Measurements from ENCODE around the gene TP53AIP1.

The TP53AIP1 gene

GRCh38 chr11:128908391-128909246 is 34.1 kb downstream of the TP53AIP1 start:
- DNase-seq: peak; percentile 42
- no peaks in the 10 kb centered on the region for H3K27me3 ChIP-seq (replicated peaks)
- no peaks in the 10 kb centered on the region for H3K36me3 ChIP-seq (replicated peaks)
- no peak for TF ChIP-seq CTCF (IDR thresholded peaks at IDR 0.05; ENCODE audit: low read depth, low read length, missing control alignments)
- H3K27ac ChIP-seq: no peak overlapping the region
- no peak overlapping the region for H3K4me3 ChIP-seq (ENCODE audit: low read depth, low read length)
- in situ Hi-C loops (cut with HindIII; ENCODE audit: low pct_ligation_motif_present, low sequenced_read_pairs): no loop called here

- Histone ChIP-seq H3K4me3 (ENCODE audit: low read depth, low read length) (no peak overlapping the region), H3K27ac (no peak overlapping the region), H3K36me3 (replicated peaks) (no peaks in the 10 kb centered on the region), H3K27me3 (replicated peaks) (no peaks in the 10 kb centered on the region)
- no peak for TF ChIP-seq CTCF (IDR thresholded peaks at IDR 0.05; ENCODE audit: low read depth, low read length, missing control alignments)
- in situ Hi-C loops (cut with HindIII; ENCODE audit: low pct_ligation_motif_present, low sequenced_read_pairs): no loop called here
- DNase-seq: no peak
These were observed 35.1 kb downstream of the TP53AIP1 start for GRCh38 chr11:128907585-128907984.

DNA sequence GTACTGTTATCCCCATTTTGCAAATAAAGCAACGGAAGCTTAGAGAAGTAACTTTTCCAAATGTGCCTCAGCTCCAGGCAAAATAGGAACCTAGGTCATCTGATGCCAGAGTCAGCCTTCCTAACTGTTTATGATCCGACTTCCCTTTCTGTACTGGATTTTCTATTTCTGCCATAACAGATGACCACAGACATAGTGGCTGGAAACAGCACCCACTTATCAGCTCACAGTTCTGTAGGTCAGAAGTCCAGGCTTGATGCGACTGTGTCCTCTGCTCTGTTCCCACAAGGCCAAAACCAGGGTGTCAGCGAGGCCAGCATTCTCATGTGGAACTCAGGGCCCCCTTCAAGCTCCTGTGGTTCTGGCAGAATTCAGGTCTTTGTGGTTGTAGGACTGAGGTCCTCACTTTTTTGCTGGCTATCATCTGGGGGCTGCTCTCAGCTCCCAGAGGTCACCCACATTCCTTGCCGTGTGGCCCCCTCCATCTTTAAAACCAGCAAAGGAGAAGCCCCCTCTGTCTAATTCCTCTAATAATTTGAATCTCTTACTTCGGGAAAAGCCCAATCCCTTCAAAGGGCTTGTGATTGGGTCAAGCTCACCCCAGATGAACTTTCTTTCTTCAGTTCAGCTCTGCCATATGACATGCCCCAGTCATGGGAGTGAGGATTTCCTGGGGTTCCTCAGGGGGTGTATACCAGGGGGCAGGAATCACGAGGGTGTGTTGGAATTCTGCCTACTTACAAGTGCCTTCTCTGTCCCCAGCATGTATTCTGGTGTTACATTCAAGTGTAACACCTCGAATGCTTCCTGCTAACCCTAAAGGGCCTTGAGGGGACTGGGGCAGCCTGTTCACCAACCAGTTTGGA is 36.3 kb downstream of the TP53AIP1 start:
- DNase-seq: no peak
- no peak for TF ChIP-seq CTCF (IDR thresholded peaks at IDR 0.05; ENCODE audit: low read depth, low read length, missing control alignments)
- no peaks in the 10 kb centered on the region for H3K27me3 ChIP-seq (replicated peaks)
- no peak overlapping the region for H3K4me3 ChIP-seq (ENCODE audit: low read depth, low read length)
- no peaks in the 10 kb centered on the region for H3K36me3 ChIP-seq (replicated peaks)
- H3K27ac ChIP-seq: no peak overlapping the region
- in situ Hi-C loops (cut with HindIII; ENCODE audit: low pct_ligation_motif_present, low sequenced_read_pairs): no loop called here

DNA sequence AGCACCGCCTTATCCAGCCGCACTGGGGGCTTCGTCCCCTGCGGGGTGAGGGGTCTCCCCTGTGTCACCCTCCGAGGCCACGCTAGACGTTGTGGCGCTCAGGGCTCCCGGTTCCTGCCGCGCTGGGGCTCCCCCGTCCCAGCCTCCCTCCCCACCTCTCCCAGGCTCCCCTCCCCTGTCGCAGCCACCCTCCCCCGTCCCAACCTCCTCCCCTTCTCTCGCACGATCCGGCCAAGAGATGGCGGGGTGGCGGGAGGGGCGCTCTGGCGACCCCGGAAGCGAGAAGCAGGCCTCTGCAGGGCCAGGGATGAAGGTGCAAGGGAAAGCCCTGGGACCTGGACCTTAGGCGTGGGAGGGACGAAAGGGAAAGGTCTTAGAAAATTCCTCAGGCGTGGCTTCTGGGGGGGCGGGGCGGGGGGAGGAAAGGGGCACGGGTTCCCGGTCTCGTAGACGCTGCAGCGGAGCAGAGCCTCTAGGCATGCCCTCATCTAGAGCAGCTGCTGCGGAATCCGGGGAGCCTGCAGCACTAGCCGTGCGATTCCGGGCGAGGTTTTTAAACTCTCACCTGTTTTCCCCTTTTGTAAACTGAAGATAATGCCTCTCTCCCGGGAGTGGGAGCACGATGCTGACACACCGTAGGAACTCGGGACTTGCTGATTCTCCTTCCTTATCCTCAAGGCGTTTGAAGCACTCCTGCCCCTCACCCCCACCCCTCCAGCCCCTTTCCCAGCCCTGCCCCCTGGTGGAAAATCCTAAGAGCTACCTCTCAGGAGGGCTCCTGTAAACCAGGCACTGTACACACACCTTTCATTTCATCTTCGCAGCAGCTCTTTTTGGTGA is 37.1 kb downstream of the TP53AIP1 start:
- Histone ChIP-seq H3K27me3 (replicated peaks) (no peaks in the 10 kb centered on the region), H3K4me3 (ENCODE audit: low read depth, low read length) (peak overlapping the region; percentile 60), H3K36me3 (replicated peaks) (no peaks in the 10 kb centered on the region), H3K27ac (no peak overlapping the region)
- in situ Hi-C loops (cut with HindIII; ENCODE audit: low pct_ligation_motif_present, low sequenced_read_pairs): no loop called here
- DNase-seq: no peak
- peak; percentile 64 for TF ChIP-seq CTCF (IDR thresholded peaks at IDR 0.05; ENCODE audit: low read depth, low read length, missing control alignments)

GRCh38 chr11:128904656-128905344 is 37.9 kb downstream of the TP53AIP1 start:
- H3K4me3 ChIP-seq (ENCODE audit: low read depth, low read length): peak overlapping the region; percentile 60

More at GRCh38 chr11:128904656-128905344, 37.9 kb downstream of the TP53AIP1 start:
- H3K27ac ChIP-seq: no peak overlapping the region
- in situ Hi-C loops (cut with HindIII; ENCODE audit: low pct_ligation_motif_present, low sequenced_read_pairs): no loop called here
- TF ChIP-seq CTCF (IDR thresholded peaks at IDR 0.05; ENCODE audit: low read depth, low read length, missing control alignments): no peak
- H3K27me3 ChIP-seq (replicated peaks): no peaks in the 10 kb centered on the region
- no peaks in the 10 kb centered on the region for H3K36me3 ChIP-seq (replicated peaks)
- no peak for DNase-seq

Data from brain microvascular endothelial cell (primary cell).